Heart left ventricle (tissue), 16 donors: Measurements from ENCODE around the gene CD72. TPM values are rescaled to one million over a fixed set of nuclear protein-coding genes. Genes with fewer than 3 reads are reported as not detected.

ENCODE experiments used
- ATAC-seq, 4 donors: fragments of 200-7000 bp; cut with Tn5 transposase; one replicate each; pipeline ENCODE4 v1.9.1; 2020 to 2022; ENCODE audit warnings: moderate library complexity in 4 of 4, mild to moderate bottlenecking in 3 of 4, moderate number of reproducible peaks in 1 of 4
- DNase-seq, 5 donors: peaks; one replicate each; pipeline ENCODE4 v3.0.0-alpha.2; 2020
- H3K27ac ChIP-seq, 12 donors: fragments of 200-600 bp; sonication (generic) in 4 of 12; one replicate each; pipeline versions ENCODE4 v1.5.0 to v1.8.0; 2016 to 2022; ENCODE audit warnings: mild to moderate bottlenecking in 2 of 12
- H3K27me3 ChIP-seq, 9 donors: fragments of 200-600 bp; sonication (generic) in 2 of 9; one replicate each; pipeline versions ENCODE4 v1.5.1 to v1.8.0; 2016 to 2022; ENCODE audit warnings: mild to moderate bottlenecking in 3 of 9
- H3K36me3 ChIP-seq, 9 donors: fragments of 200-600 bp; sonication (generic) in 2 of 9; one replicate each; pipeline versions ENCODE4 v1.5.0 to v1.8.0; 2018 to 2022; ENCODE audit warnings: mild to moderate bottlenecking in 2 of 9
- H3K4me1 ChIP-seq, 12 donors: fragments of 200-600 bp; sonication (generic) in 4 of 12; one replicate each; pipeline versions ENCODE4 v1.5.0 to v1.8.0; 2016 to 2022; ENCODE audit warnings: mild to moderate bottlenecking in 3 of 12
- H3K4me3 ChIP-seq, 12 donors: fragments of 200-600 bp; sonication (generic) in 4 of 12; one replicate each; pipeline versions ENCODE4 v1.5.0 to v1.8.0; 2017 to 2022; ENCODE audit warnings: mild to moderate bottlenecking in 9 of 12, moderate library complexity in 4 of 12
- H3K9me3 ChIP-seq, 12 donors: fragments of 200-600 bp; sonication (generic) in 4 of 12; one replicate each; pipeline versions ENCODE4 v1.5.0 to v1.8.0; 2016 to 2022; ENCODE audit warnings: mild to moderate bottlenecking in 1 of 12
- POLR2A ChIP-seq, 2 donors: fragments of 450-650 bp; IDR thresholded peaks; one replicate each; pipeline ENCODE4 v1.6.1; 2017; ENCODE audit warnings: antibody characterized with exemption in 2 of 2, mild to moderate bottlenecking in 2 of 2, moderate library complexity in 2 of 2
- WGBS, 4 donors: extraction: QIAGEN DNeasy Blood & Tissue Kit in 2 of 4; methylation state at CpG; one replicate each; pipeline versions ENCODE4 v1.1.5 to v1.1.7; 2013 to 2018; 5-methylcytosine and 5-hydroxymethylcytosine counted together
- intact Hi-C, 10 donors: fragments of 100-400 bp; cut with DNase I; formaldehyde crosslinking; loops; one replicate each; pipeline versions ENCODE4 v1.11.1 to v1.14.2; 2022
- polyA plus RNA-seq, 2 donors: library from polyadenylated mRNA; stranded (reverse); fragments of 200-250 nt; gene quantifications; one replicate each; pipeline ENCODE4 v1.2.3, GENCODE V29; 2013
- total RNA-seq, 9 donors: library from RNA; depleted of rRNA in 2 of 9; stranded (reverse); fragments of >200 nt in 2 of 9; fragmentation: NEBNext Ultra II Directional in 3 of 9; extraction: Animal tissue kit (Norgen Biotek cat#: 25700) in 3 of 9; gene quantifications; one replicate each; pipeline versions ENCODE4 v1.1.0 to v1.2.4, GENCODE V29; 2016 to 2023
- TF ChIP-seq, protein P1 (sequence below), 12 donors: fragments of 200-600 bp; sonication (generic) in 4 of 12; IDR thresholded peaks; one replicate each; pipeline versions ENCODE4 v1.5.0 to v1.8.0; 2018 to 2022; ENCODE audit warnings: antibody characterized with exemption in 12 of 12, mild to moderate bottlenecking in 5 of 12
- donor health status: ischemic (EF 13 %, LVEDD 7.1; RV severe dilation, severe dysfunction).
- donor health status: healthy with polysubstance abuse.
- donor health status: DM: no; HTN: yes; CAD: no.
- donor health status: DM: no; HTN: no; CAD: no.
- donor health status: ischemic (EF 25% LVEDD 6.9; RV normal size, moderate dysfunction).
- donor health status: ischemic (EF 25% LVEDD 5.7; RV mildly dilated, moderate dysfunction).
- donor health status: healthy.
- donor health status: DM: yes; HTN: yes; CAD: no.
- donor health status: ischemic (EF 35%, LVEDD 5.7; RV mildly dilated, moderate dysfunction).
- donor health status: nonischemic (EF 11% LVEDD 7.7; RV severe dilation, severe dysfunction).
- donor health status: DM: yes; HTN: yes; CAD: no.
- donor health status: PGD.
- donor health status: ischemic (EF 29% LVEDD 5.4; RV normal size, mild dysfunction).
- donor health status: nonischemic (EF 23%, LVEDD 6.1; RV moderate dilation, normal function).

The CD72 gene
- total and polyA plus RNA-seq, 11 donors: 0.38 to 10.0 (median 0.80) TPM; not detected in 2

DNA sequence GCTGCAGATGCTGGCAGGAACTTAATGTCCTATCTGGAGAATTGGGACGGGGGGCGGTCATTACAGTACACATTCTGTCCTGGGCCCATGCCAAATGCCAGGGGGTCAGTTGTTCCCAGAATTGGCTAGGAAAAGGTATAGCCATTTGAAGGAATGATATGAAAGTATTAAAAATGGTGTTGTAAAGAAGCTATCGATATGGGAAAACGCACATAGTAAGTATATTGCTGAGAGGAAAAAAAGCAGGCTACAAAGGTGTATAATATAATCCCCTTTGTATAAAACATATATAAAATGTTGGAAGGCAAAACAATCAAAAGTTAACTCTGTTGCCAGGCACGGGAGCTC lies 47.2 kb upstream of the CD72 start:
- ATAC-seq (no peak), DNase-seq (no peak)
- H3K4me3 ChIP-seq: peak overlapping the region; percentile 37 to 65 (median 56)
- WGBS, 4 donors: 33 to 39% (median 36%) methylated on average over 5 of the region's 5 CpGs
- no peaks in the 10 kb centered on the region for H3K9me3 ChIP-seq
- peak overlapping the region in 9 of 12 donors; percentile 36 to 99 (median 65) for H3K27ac ChIP-seq
- no peaks in the 10 kb centered on the region for H3K27me3 ChIP-seq
- no peak for TF ChIP-seq POLR2A (IDR thresholded peaks at IDR 0.05)
- TF ChIP-seq, protein P1, sequence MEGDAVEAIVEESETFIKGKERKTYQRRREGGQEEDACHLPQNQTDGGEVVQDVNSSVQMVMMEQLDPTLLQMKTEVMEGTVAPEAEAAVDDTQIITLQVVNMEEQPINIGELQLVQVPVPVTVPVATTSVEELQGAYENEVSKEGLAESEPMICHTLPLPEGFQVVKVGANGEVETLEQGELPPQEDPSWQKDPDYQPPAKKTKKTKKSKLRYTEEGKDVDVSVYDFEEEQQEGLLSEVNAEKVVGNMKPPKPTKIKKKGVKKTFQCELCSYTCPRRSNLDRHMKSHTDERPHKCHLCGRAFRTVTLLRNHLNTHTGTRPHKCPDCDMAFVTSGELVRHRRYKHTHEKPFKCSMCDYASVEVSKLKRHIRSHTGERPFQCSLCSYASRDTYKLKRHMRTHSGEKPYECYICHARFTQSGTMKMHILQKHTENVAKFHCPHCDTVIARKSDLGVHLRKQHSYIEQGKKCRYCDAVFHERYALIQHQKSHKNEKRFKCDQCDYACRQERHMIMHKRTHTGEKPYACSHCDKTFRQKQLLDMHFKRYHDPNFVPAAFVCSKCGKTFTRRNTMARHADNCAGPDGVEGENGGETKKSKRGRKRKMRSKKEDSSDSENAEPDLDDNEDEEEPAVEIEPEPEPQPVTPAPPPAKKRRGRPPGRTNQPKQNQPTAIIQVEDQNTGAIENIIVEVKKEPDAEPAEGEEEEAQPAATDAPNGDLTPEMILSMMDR (IDR thresholded peaks at IDR 0.05): no peak
- intact Hi-C loops: loop anchor here in 1 of 10 donors (5.0 kb wide), 1 partner anchor 62 kb away; no protein-coding TSS in a partner anchor
- H3K4me1 ChIP-seq: peaks cover 0 to 43% (median 21%) of the 10 kb centered on the region in 12 donors
- peaks cover 0 to 16% (median 12%) of the 10 kb centered on the region in 9 donors for H3K36me3 ChIP-seq

DNA sequence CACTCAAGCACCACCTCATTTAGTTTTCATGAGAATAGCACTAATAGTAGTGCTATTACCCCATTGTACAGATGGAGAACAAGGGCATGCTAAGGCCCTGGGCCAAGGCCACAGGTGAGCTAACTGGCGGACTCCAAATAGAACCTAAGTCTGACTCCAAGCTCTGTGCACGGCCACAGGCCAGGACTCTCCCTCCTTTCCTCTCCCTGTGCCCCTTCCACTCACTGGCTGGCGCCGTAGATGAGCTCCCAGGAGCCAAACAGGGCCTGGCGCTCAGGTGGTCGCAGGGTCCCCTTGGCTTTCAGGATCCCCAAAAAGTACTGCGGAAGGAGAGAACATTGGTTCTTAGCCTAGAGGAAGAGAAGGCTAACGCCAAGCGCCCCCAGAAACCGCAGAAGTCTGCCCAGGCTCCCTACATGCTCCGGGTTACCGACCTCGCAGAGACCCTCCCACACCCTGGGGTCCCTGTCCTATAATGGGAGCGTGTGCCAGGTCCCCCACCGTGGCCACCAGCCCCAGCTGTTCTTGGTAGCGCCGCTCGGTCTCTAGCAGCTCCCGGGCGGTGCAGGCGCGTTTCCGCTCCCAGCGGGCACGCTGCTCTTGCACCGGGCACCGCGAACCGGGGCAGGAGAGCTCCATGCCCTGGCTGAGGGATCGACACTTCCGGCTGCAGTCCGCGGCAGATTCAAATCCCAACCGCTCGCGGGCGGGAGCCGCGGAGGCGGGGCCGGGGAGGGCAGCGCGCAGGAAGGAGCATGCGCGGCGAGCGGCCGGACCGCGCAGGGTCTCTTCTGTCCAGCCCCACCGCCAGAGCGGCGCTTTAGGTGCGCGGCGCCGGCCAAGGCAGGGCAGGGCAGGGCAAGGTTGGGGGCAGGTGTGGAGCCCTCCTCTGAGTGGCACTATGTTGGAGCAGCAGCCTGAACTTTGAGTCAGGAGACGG lies 46.6 kb upstream of the CD72 start, which contains the start of gene ARHGEF39:
Gene ARHGEF39 (minus strand): TSS at position 665 of the 940 bp plus-strand sequence. CDS start 26 bp downstream, at position 639.
- DNase-seq (peak; percentile 78 to 92 (median 86)), ATAC-seq (peak; percentile 53 to 89 (median 84))
- intact Hi-C loops: loop anchor here in 6 of 10 donors (5.0 kb wide), 4 partner anchors 32 to 82 kb away; partner anchors contain the start of genes GBA2 (in 1 of the 6) and RGP1 (in 1 of the 6)
- Histone ChIP-seq H3K4me3 (peak within 1 kb of the TSS; percentile 37 to 65 (median 56)), H3K27me3 (no peaks in the 10 kb centered on the region), H3K27ac (peak within 1 kb of the TSS in 11 of 12 donors; percentile 14 to 99 (median 61)), H3K36me3 (peaks cover 0 to 22% (median 16%) of the 10 kb centered on the region in 9 donors), H3K4me1 (peaks cover 0 to 50% (median 27%) of the 10 kb centered on the region in 12 donors), H3K9me3 (no peaks in the 10 kb centered on the region)
- WGBS, 4 donors: 8 to 13% (median 8%) methylated on average over 28 to 58 of the region's 58 CpGs
- peak in 1 of 2 donors; percentile 44 for TF ChIP-seq POLR2A (IDR thresholded peaks at IDR 0.05)
- TF ChIP-seq, protein P1 (IDR thresholded peaks at IDR 0.05): peak in 7 of 12 donors; percentile 7 to 41 (median 17)

DNA sequence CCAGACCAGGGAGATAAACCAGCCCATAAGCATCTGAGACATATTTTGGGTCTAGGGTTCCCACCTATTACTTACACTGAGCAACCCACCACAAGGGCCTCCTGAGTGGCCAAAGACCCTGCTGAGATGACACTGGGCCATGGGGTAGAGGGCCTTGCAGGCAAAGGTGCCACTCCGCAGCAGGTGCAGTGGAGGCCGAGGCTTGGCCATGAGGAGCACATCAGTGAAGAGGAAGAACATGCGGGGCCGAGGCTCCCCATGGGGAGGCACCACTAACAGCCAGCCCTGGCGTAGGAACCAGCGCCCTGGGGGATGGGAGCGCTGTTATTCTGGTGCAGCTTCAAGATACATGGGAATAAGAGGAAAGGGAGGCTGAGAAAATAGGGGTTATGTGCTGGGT lies 44.2 kb upstream of the CD72 start:
- TF ChIP-seq, protein P1 (IDR thresholded peaks at IDR 0.05): no peak
- no peak for TF ChIP-seq POLR2A (IDR thresholded peaks at IDR 0.05)
- H3K36me3 ChIP-seq: peaks cover 0 to 22% (median 16%) of the 10 kb centered on the region in 9 donors
- peak overlapping the region in 6 of 12 donors; percentile 93 to 100 (median 98) for H3K27ac ChIP-seq
- H3K9me3 ChIP-seq: no peaks in the 10 kb centered on the region
- peaks cover 0 to 64% (median 37%) of the 10 kb centered on the region in 12 donors for H3K4me1 ChIP-seq
- no peaks in the 10 kb centered on the region for H3K27me3 ChIP-seq
- ATAC-seq (no peak), DNase-seq (no peak)
- no peak overlapping the region for H3K4me3 ChIP-seq
- WGBS, 4 donors: 91 to 93% (median 92%) methylated on average over 7 of the region's 7 CpGs
- intact Hi-C loops: loop anchor here in 7 of 10 donors (2.0 to 5.0 kb wide), 5 partner anchors 24 to 85 kb away; partner anchors contain the start of genes GBA2 (in 1 of the 7) and RGP1 (in 1 of the 7)
